Vagina (tissue), 2 donors: Measurements from ENCODE around the gene ZKSCAN5. TPM values are rescaled to one million over a fixed set of nuclear protein-coding genes. Genes with fewer than 3 reads are reported as not detected.
A peak's percentile ranks its signal among the peaks of the same experiment; 100 is the strongest.
"Not testable (repeated sequence)": the region's sequence is repeated elsewhere in the genome, so short reads cannot be mapped to it uniquely, and the experiment has no call there.

ENCODE experiments used
- DNase-seq, 2 donors: peaks; one replicate each; pipeline ENCODE4 v3.0.0-alpha.2; 2017; ENCODE audit errors: extremely low spot score in 2 of 2
- H3K27ac ChIP-seq: fragments of 200-600 bp; sonication (generic); one replicate; pipeline ENCODE4 v1.5.1; 2019
- H3K27me3 ChIP-seq: fragments of 200-600 bp; sonication (generic); one replicate; pipeline ENCODE4 v1.5.1; 2019
- H3K36me3 ChIP-seq, 2 donors: fragments of 200-600 bp; sonication (generic); one replicate each; pipeline ENCODE4 v1.5.1; 2017 to 2019
- H3K4me1 ChIP-seq: fragments of 200-600 bp; sonication (generic); one replicate; pipeline ENCODE4 v1.5.1; 2019
- H3K4me3 ChIP-seq, 2 donors: fragments of 200-600 bp; sonication (generic); 1 replicate in 1 of 2; 2 replicates in 1 of 2; pipeline ENCODE4 v1.5.1; 2016 to 2019
- H3K9me3 ChIP-seq: fragments of 200-600 bp; sonication (generic); one replicate; pipeline ENCODE4 v1.5.1; 2019
- CTCF ChIP-seq, 3 experiments: fragments of 450-650 bp in 2 of 3; fragments of 200-600 bp in 1 of 3; sonication (generic) in 1 of 3; IDR thresholded peaks; one replicate each; pipeline ENCODE4 v1.5.1; 2017 to 2019; ENCODE audit warnings: antibody characterized with exemption in 3 of 3, mild to moderate bottlenecking in 2 of 3, moderate library complexity in 2 of 3
- POLR2A ChIP-seq, 2 donors: fragments of 450-650 bp; IDR thresholded peaks; one replicate each; pipeline ENCODE4 v1.6.1; 2017; ENCODE audit warnings: antibody characterized with exemption in 2 of 2, mild to moderate bottlenecking in 2 of 2, moderate library complexity in 2 of 2
- POLR2AphosphoS5 ChIP-seq, 2 donors: sonication (generic); formaldehyde crosslinking; IDR thresholded peaks; one replicate each; pipeline ENCODE4 v1.9.0; 2017; ENCODE audit warnings: antibody characterized with exemption in 2 of 2, mild to moderate bottlenecking in 2 of 2, low read depth in 1 of 2; ENCODE audit not compliant: insufficient read depth in 1 of 2
- intact Hi-C: fragments of 100-400 bp; cut with DNase I; formaldehyde crosslinking; loops from one replicate; pipeline ENCODE4 v1.15.1; 2023
- total RNA-seq: library from RNA; depleted of rRNA; stranded (reverse); fragments of >200 nt; gene quantifications from one replicate; pipeline ENCODE4 v1.2.3, GENCODE V29; 2016

ZKSCAN5 gene
- total RNA-seq, 1 donor from 2014 or later, result 7.1 TPM

GRCh38 chr7:99500637-99501009 is 3.8 kb upstream of the ZKSCAN5 start:
- DNase-seq, result no peak
- H3K36me3 ChIP-seq, result peaks cover 0 to 26% of the 10 kb centered on the region in 2 donors
- TF ChIP-seq POLR2A (IDR thresholded peaks at IDR 0.05) (no peak), POLR2AphosphoS5 (IDR thresholded peaks at IDR 0.05; ENCODE audit: insufficient read depth in 1 of 2, low read depth in 1 of 2) (no peak), CTCF (IDR thresholded peaks at IDR 0.05) (no peak)
- H3K4me1 ChIP-seq, result peaks cover 37% of the 10 kb centered on the region
- peak overlapping the region; percentile 67 to 95 for H3K4me3 ChIP-seq
- intact Hi-C loops, result no loop called here
- no peaks in the 10 kb centered on the region for H3K27me3 ChIP-seq
- peak overlapping the region; percentile 92 for H3K27ac ChIP-seq
- no peaks in the 10 kb centered on the region for H3K9me3 ChIP-seq

- DNase-seq, H3K4me3 ChIP-seq, H3K27me3 ChIP-seq, H3K9me3 ChIP-seq, intact Hi-C loops, H3K27ac ChIP-seq: not testable (repeated sequence)
- Histone ChIP-seq H3K36me3 (peaks cover 0 to 20% of the 10 kb centered on the region in 2 donors), H3K4me1 (peaks cover 43% of the 10 kb centered on the region)
Measured at GRCh38 chr7:99501236-99501635, 3.2 kb upstream of the ZKSCAN5 start.

- no peaks in the 10 kb centered on the region for H3K9me3 ChIP-seq
- peaks cover 37% of the 10 kb centered on the region for H3K4me1 ChIP-seq
- H3K27me3 ChIP-seq, result no peaks in the 10 kb centered on the region
- TF ChIP-seq POLR2A (IDR thresholded peaks at IDR 0.05), result no peak
- TF ChIP-seq CTCF (IDR thresholded peaks at IDR 0.05), result no peak
- TF ChIP-seq POLR2AphosphoS5 (IDR thresholded peaks at IDR 0.05; ENCODE audit: insufficient read depth in 1 of 2, low read depth in 1 of 2), result no peak
- H3K4me3 ChIP-seq, result peak overlapping the region; percentile 86 to 88
- H3K27ac ChIP-seq, result peak overlapping the region; percentile 90
- DNase-seq, result peak in 1 of 2 donors; percentile 98
- H3K36me3 ChIP-seq, result no peaks in the 10 kb centered on the region
- intact Hi-C loops, result no loop called here
Measured at GRCh38 chr7:99504281-99504602, 220 bp upstream of the ZKSCAN5 start.

GRCh38 chr7:99505324-99505662 is 831 bp downstream of the ZKSCAN5 start:
- no peaks in the 10 kb centered on the region for H3K9me3 ChIP-seq
- H3K4me1 ChIP-seq, result peaks cover 33% of the 10 kb centered on the region
- H3K27me3 ChIP-seq, result no peaks in the 10 kb centered on the region
- TF ChIP-seq CTCF (IDR thresholded peaks at IDR 0.05), result no peak
- peak in 1 of 2 donors; percentile 25 for TF ChIP-seq POLR2A (IDR thresholded peaks at IDR 0.05)
- DNase-seq, result no peak
- peak overlapping the region; percentile 90 for H3K27ac ChIP-seq
- no peaks in the 10 kb centered on the region for H3K36me3 ChIP-seq
- peak overlapping the region; percentile 86 to 88 for H3K4me3 ChIP-seq
- intact Hi-C loops, result loop anchor here (5.0 kb wide), 1 partner anchor 47 kb away; the partner anchor contains the start of gene FAM200A

GRCh38 chr7:99514050-99514449 is 9.6 kb downstream of the ZKSCAN5 start:
- TF ChIP-seq CTCF (IDR thresholded peaks at IDR 0.05), result no peak
- TF ChIP-seq POLR2A (IDR thresholded peaks at IDR 0.05), result no peak
- no peak for TF ChIP-seq POLR2AphosphoS5 (IDR thresholded peaks at IDR 0.05; ENCODE audit: insufficient read depth in 1 of 2, low read depth in 1 of 2)
- Histone ChIP-seq H3K27me3 (no peaks in the 10 kb centered on the region), H3K4me1 (no peaks in the 10 kb centered on the region), H3K9me3 (no peaks in the 10 kb centered on the region), H3K27ac (no peak overlapping the region), H3K4me3 (no peak overlapping the region), H3K36me3 (peaks cover 0 to 37% of the 10 kb centered on the region in 2 donors)
- no peak for DNase-seq
- intact Hi-C loops, result no loop called here

GRCh38 chr7:99521399-99521798 is 16.9 kb downstream of the ZKSCAN5 start:
- no peak overlapping the region for H3K4me3 ChIP-seq
- TF ChIP-seq POLR2AphosphoS5 (IDR thresholded peaks at IDR 0.05; ENCODE audit: insufficient read depth in 1 of 2, low read depth in 1 of 2) (no peak), POLR2A (IDR thresholded peaks at IDR 0.05) (no peak), CTCF (IDR thresholded peaks at IDR 0.05) (no peak)
- H3K4me1 ChIP-seq, result no peaks in the 10 kb centered on the region
- intact Hi-C loops, result no loop called here
- H3K27ac ChIP-seq, result no peak overlapping the region
- DNase-seq, result no peak
- no peaks in the 10 kb centered on the region for H3K9me3 ChIP-seq
- H3K27me3 ChIP-seq, result no peaks in the 10 kb centered on the region
- H3K36me3 ChIP-seq, result peaks cover 0 to 23% of the 10 kb centered on the region in 2 donors
